NCI-H2029 treated with DMSO at 0.1 percent for 48 hours (cell line): ENCODE measurements around the gene SYP.
"Not testable (repeated sequence)": the region's sequence is repeated elsewhere in the genome, so short reads cannot be mapped to it uniquely, and the experiment has no call there.

ENCODE experiments used
- DNase-seq: peaks from one replicate; lab custom pipeline; 2025; lab: John Stamatoyannopoulos, UW

SYP gene

GRCh38 chrX:49166914-49167739, 32.9 kb downstream of the SYP start:
- DNase-seq = peak; percentile 23

DNA sequence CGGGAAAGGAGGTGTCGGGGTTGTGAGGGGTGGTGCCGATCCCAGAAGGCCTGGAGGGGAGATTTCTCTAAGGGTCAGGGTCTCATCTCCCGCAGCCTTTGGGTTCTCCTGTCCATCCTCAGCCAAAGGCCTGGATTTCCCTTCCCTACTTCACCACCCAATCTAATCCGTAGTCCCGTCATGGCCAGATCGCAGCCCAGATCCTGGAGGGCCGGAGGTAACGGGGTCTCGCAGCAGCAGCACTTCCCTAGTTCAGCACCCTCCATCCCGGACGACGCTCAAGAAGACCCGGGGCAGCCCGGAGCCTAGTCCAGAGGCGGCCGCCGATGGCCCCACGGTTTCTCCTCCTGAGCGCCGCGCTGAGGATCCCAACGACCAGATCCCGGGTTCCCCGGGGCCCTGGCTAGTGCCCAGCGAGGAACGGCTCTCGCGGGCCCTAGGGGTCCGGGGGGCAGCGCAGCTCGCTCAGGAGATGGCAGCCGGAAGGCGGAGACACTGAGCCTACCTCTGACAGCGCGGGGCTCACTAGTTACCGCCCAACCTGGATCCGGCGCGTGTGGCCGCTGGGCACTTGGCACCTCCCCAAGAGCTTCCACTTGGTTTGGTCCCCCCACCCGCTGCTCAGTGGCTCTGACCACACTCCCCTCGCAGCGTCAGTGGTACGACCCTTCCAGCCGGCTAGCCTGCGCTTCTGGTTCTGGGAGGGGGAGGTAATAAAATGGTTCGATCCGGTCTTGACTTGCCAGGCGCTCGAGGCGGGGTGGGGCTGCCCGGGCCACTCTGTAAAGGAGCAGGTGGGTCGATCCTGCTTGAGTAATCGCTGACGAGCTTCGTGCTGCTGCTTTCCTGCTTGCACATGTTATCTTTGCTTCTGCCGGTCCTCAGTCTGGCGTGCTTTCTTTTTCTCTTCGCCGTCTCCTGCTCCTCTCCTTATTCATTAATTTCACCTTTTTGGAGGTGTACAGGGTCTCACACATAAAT, 33.8 kb downstream of the SYP start:
- DNase-seq = peak; percentile 60

DNA sequence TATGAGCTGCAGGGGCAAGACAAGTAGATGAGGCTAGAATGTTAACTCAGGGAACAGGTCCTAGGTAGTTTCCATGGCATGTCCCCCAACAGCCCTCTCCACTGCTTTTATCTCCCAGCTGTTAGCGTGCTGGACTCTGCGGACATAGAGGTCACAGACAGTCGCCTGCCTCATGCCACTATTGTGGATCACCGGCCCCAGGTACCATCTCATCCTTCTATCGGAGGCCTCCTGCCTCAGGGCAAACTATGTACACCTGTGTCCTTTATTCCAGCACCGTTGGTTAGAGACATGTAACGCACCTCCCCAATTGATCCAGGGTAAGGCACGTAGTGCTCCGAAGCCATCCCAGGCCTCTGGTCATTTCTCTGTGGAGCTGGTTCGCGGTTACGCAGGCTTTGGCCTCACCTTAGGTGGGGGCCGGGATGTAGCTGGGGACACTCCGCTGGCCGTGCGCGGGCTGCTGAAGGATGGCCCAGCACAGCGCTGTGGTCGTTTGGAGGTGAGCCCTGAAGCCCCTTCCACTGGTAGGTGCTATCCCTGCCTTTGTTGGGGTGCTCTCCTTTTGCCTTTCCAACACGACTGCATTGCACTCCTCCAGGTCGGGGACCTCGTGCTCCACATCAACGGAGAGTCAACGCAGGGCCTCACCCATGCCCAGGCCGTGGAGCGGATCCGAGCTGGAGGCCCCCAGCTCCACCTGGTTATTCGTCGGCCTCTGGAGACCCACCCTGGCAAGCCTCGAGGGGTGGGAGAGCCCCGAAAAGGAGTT, 35.2 kb downstream of the SYP start:
- DNase-seq = no peak

DNA sequence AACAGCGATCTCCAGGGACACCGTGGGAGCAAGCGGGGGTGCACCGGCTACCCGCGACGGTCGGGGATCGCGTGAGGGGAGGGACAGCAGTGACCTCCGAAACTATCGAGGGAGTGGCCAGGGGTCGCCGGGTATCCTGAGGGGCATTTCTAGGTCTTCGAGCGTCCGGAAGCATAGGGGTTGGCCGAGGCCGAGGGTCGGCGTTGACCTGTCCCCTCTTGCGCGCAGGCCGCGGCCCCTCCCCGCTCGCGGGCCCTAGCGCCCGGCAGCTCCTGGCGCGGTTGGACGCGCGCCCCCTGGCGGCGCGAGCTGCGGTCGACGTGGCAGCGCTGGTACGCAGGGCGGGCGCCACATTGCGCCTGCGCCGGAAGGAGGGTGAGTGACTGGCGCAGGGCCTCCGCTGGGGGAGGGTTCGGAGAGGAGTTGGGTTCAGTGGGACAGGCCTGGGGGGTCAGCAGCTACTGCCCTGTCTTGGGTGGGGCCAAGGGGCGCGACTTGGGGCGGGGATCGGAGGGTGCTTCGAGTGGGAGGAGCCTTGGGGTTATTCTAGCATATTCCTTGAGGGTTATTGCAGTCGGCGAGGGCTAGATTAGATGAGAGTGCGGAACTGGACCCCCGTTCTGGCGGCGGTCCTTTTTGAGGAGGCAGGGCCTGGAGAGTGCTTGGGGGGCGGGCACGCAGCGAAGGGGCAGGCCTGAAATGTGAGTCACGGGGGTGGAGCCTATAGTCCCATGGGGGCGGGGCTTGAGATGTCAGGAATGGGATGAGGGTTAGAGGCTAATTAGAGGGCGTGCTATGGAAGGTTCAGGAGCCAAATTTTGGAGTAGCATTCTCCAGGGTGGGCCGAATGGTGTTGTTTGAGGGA, 36.2 kb downstream of the SYP start:
- DNase-seq = peak; percentile 49

- no peak for DNase-seq
Observed at GRCh38 chrX:49162620-49163019, 37.4 kb downstream of the SYP start, which contains the start of gene MAGIX. TSS of gene MAGIX (plus strand) at chrX:49162758. CDS start at chrX:49162890, 132 bp downstream.

GRCh38 chrX:49161632-49162031, 38.4 kb downstream of the SYP start:
- no peak for DNase-seq

GRCh38 chrX:49160908-49161307, 39.1 kb downstream of the SYP start:
- no peak for DNase-seq

- no peak for DNase-seq
Observed at GRCh38 chrX:49157194-49157593, 42.8 kb downstream of the SYP start.

GRCh38 chrX:49155900-49156837, 43.8 kb downstream of the SYP start:
- DNase-seq = peak; percentile 19

DNA sequence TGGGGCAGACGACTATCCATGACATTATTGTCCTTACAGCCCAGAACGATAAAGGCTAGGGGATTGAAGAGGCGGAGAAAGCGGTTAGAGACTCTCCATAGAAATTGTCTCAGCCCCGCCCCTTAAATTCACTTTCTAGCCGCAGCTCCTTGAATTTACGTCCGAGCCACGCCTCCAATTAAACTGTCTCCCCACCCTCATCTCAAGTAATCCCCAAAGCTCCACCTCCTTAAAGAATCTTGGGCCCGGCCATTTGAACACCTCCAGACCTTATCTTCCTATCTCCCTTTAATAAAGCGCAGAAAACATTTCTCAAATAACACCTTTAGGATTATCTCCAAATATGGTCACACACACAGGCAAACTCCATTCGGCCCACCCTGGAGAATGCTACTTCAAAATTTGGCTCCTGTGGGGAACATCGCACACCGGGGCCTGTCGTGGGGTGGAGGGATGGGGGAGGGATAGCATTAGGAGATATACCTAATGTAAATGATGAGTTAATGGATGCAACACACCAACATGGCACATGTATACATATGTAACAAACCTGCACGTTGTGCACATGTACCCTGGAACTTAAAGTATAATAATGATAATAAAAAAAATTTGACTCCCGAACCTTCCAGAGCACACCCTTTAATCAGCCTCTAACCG, 44.6 kb downstream of the SYP start:
- no peak for DNase-seq

GRCh38 chrX:49153467-49153866, 46.5 kb downstream of the SYP start:
- DNase-seq = no peak

- not testable (repeated sequence) for DNase-seq
Observed at GRCh38 chrX:49149291-49149690, 50.7 kb downstream of the SYP start.

- not testable (repeated sequence) for DNase-seq
Observed at GRCh38 chrX:49148390-49149100, 51.4 kb downstream of the SYP start.

DNA sequence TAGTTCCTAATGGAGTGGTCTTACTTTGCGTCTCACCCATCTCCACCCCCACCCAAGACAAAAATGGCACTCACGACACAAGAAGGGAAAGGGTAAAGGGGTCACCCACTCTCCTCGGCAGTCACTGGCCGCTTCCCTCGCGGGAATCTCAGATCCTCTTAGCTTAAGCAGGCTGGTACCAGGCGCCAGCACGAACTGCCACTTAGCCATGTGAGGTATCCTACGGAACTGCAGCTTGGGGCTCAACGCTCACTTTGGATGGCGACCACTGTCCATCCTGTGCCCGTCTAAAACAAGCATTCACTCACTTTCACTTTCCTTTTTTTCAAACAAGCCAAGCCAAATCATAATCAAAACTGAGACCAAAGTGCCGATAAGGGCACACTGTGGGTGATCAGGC, 52.1 kb downstream of the SYP start:
- no peak for DNase-seq

- DNase-seq = no peak
Observed at GRCh38 chrX:49147282-49147681, 52.7 kb downstream of the SYP start.

GRCh38 chrX:49143154-49143553, 56.8 kb downstream of the SYP start:
- DNase-seq = not testable (repeated sequence)

GRCh38 chrX:49142264-49142663, 57.7 kb downstream of the SYP start:
- DNase-seq = not testable (repeated sequence)

DNA sequence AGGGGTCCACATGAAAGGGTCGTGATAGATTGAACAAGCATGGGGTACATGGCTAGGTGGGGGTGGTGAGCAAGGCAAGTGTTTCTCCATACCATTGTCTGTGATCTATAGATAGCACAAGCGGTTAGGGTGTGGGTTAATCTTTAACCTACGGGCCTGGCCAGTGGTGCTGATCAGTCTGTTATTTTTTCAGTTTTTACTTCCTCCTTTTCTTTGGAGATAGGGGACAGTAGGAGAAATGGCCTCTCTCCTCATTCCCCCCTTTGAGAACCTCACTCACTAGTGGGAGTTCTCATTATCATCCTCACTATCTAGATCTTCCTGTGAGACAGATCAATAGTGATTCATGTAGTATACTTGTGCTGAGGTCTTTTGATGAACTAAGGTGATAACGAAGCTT, 60.3 kb downstream of the SYP start:
- DNase-seq = no peak
